Breast epithelium (tissue), 3 donors: Measurements from ENCODE around the gene ASCC2.

Source experiments
- POLR2A ChIP-seq: fragments of 450-650 bp; IDR thresholded peaks from one replicate; pipeline ENCODE4 v1.6.1; 2016; ENCODE audit warnings: antibody characterized with exemption, mild to moderate bottlenecking, moderate library complexity
- POLR2AphosphoS5 ChIP-seq, 3 donors: sonication (generic); formaldehyde crosslinking; IDR thresholded peaks; one replicate each; pipeline ENCODE4 v1.6.1; 2017; ENCODE audit warnings: antibody characterized with exemption in 3 of 3
- TF ChIP-seq, protein P1 (sequence below), 3 donors: fragments of 450-650 bp; IDR thresholded peaks; one replicate each; pipeline ENCODE4 v1.5.1; 2016 to 2017; ENCODE audit warnings: antibody characterized with exemption in 3 of 3, mild to moderate bottlenecking in 3 of 3, moderate library complexity in 3 of 3

DNA sequence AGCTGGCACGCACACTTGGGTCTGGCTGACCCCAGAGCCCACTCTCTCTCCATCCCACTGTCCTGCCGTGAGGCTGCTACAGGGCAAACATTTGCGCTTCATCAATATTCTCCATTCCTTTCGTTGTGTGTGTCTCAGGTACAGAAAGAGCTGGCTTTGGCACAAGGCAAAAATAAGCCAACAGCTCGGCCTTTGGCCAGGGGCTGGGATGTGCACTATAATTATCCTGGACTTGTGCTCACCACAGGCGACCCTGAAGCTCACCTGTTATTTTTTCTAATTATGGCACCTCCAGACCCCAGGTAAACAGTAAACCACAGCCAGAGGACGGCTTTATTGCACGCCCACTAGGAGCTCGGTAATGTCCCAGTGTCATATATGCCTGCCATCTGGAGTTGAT is 82.2 kb downstream of the ASCC2 start:
- TF ChIP-seq, protein P1, sequence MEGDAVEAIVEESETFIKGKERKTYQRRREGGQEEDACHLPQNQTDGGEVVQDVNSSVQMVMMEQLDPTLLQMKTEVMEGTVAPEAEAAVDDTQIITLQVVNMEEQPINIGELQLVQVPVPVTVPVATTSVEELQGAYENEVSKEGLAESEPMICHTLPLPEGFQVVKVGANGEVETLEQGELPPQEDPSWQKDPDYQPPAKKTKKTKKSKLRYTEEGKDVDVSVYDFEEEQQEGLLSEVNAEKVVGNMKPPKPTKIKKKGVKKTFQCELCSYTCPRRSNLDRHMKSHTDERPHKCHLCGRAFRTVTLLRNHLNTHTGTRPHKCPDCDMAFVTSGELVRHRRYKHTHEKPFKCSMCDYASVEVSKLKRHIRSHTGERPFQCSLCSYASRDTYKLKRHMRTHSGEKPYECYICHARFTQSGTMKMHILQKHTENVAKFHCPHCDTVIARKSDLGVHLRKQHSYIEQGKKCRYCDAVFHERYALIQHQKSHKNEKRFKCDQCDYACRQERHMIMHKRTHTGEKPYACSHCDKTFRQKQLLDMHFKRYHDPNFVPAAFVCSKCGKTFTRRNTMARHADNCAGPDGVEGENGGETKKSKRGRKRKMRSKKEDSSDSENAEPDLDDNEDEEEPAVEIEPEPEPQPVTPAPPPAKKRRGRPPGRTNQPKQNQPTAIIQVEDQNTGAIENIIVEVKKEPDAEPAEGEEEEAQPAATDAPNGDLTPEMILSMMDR (IDR thresholded peaks at IDR 0.05), result no peak
- TF ChIP-seq POLR2A (no peak), POLR2AphosphoS5 (IDR thresholded peaks at IDR 0.05) (no peak)
